Testis (tissue), 2 donors: ENCODE data around the gene C4orf54.

ENCODE experiments used
- CTCF ChIP-seq, 3 experiments: fragments of 450-650 bp in 2 of 3; fragments of 200-600 bp in 1 of 3; sonication (generic) in 1 of 3; IDR thresholded peaks; one replicate each; pipeline ENCODE4 v1.5.1; 2016 to 2019; ENCODE audit warnings: antibody characterized with exemption in 3 of 3, mild to moderate bottlenecking in 2 of 3, moderate library complexity in 1 of 3
- POLR2A ChIP-seq: fragments of 450-650 bp; IDR thresholded peaks from one replicate; pipeline ENCODE4 v1.6.1; 2017; ENCODE audit warnings: antibody characterized with exemption, mild to moderate bottlenecking, moderate library complexity

- no peak for TF ChIP-seq POLR2A
- TF ChIP-seq CTCF (IDR thresholded peaks at IDR 0.05) = no peak
These were observed 33.4 kb downstream of the C4orf54 start for GRCh38 chr4:99624141-99624719.
